Measurements from ENCODE around the gene CDC42BPB.

The CDC42BPB gene

DNA sequence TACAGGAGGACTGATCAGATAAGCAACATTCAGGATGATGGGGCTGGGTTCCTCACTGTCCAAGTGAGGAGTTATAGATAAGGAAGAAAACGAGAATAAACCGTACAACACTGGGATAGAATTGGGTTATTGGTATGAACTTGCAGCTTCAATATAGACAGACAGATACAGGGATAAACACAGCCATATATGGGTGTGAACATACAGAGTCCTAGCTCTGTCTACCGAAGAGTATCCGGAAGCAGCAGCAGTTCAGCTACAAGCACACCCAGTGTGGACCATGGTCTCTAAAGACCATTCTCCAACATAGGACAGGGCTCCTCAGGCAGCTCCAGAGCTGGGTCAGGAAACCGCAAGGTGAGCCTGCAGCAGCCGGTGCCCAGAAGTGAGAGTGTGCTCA lies 40.8 kb downstream of the CDC42BPB start:
- no peak for DNase-seq (ENCODE audit: low read depth)

DNA sequence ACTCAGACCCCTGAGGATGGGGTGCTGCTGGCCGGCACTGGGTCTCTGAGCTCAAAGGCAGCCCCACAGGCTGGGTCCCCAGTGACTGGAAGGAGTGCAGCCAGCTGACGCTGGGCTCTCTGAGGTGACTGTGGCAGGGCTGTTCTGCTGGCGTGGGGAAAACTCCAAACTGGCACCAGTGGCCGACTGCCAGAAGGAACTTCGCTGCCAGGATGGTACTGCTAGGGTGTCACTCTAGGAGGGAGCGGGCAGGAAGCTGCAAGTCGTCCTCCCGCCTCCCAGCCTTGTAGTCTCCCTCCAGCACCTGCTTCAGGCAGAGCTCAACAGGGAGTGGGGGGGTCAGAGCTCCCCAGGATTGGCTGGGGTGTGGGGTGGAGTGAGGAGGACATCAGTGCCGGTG lies 41.3 kb downstream of the CDC42BPB start:
- DNase-seq (ENCODE audit: low read depth): no peak

DNA sequence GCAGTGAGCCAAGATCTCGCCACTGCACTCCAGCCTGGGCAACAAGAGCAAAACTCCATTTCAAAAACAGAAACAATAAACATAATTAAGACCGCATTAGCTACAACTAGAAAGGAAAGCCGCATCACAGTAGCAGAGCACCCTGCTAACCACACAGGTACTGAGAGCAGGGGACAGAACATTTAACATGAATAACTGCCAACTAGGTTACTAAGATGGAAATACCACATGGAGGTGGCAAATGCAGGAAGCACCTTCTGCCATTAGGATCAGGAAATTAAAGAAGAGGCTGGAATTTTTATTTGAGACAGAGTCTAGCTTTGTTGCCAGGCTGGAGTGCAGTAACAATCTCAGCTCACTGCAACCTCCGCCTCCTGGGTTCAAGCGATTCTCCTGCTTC lies 41.9 kb downstream of the CDC42BPB start:
- DNase-seq (ENCODE audit: low read depth): no peak

DNA sequence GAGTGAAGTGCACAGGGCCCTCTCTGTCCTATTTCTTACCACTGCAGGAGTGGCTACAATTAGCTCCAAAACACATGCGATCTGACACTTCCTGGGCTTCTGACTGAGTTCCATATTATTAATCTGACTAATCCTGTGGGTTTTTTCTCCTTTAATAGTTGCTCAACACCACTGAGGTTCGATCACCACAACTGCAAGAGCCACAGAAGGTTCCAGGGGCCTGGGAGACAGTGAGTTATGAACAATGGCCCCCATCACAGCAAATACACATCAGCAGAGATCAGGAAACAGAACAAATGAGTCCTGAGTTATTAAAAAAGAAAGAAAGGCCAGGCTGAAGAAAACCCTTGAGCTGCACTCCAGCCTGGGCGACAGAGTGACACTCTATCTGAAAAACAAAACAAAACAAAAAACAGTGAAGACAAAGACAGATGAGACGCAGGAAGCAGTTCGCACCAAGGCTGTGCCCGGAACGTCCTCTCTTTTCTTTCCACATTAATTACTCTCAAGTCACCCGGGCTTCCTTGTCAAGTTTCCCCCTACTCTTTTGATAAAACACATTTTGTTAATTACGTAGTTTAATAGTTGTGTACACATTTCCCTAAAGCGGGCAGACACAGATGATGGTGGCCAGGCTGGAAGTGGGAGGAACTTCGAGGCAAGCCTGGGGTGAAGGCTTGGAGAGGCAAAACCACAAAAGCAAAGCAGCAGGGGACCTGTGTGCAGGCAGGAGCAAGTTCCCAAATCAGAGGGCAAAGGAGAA lies 42.7 kb downstream of the CDC42BPB start:
- DNase-seq (ENCODE audit: low read depth): no peak

DNA sequence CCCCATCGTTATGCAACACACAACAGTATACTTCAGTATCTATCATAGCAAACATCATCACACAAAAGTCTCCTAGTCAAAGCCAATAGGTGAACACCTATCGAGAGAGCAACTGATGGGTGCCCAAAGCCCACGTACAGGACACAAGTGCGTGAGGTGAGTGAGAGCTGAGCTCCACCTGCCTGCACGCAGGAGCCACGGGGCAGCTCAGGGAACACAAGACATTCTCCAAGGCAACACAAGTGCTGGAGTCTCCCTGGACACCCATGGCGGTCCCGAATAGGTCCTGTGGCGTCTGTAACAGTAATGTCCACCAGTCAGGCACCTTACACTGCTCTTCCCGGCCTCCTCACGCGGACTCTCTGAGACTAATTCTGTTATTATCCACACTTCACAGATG lies 44.3 kb downstream of the CDC42BPB start:
- DNase-seq (ENCODE audit: low read depth): no peak

DNA sequence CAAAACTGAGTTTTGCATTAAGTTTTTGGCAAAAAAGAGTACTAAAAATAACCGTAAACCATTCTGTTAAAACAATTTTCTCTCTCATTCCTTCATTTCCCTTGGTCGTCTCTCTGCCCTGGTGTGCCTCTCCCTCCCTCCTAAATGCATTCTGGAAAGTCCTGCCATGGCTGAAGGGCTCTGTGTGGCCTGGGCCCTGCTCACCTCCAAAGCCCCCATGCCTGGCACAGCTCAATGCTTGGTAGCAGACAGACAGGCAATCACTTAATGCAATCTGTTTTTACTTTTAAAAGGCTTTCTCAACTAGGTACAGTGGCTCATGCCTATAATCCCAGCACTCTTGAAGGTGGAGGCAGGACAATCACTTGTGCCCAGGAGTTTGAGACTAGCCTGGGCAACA lies 47.8 kb downstream of the CDC42BPB start:
- no peak for DNase-seq (ENCODE audit: low read depth)

DNA sequence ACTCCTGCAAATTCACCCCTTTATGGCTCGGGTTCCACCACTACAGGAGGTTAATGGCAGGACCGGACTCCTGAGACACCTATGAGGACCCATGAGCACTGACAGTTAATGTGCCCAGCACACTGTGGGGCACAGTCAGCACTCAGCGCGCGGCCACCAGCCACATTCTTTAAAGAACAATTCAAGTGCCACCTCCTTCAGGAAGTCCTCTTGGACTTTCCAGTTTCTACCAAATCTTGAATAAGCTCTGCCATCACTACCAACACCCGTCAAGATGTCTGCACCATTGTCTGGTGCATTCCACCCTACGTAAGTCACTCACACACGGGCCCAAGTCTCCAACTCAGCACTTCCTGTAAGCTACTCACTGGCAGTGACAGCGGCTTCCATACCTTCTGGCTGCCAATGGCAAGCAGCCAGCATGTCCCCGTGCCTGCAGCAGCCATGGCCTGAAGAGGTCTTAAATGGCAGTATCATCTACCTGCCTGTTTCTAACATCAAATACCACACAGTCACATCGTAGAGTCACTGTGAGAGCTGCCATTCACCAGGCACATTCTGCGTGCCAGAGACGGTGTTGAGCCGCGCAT lies 48.5 kb downstream of the CDC42BPB start:
- DNase-seq (ENCODE audit: low read depth): no peak

DNA sequence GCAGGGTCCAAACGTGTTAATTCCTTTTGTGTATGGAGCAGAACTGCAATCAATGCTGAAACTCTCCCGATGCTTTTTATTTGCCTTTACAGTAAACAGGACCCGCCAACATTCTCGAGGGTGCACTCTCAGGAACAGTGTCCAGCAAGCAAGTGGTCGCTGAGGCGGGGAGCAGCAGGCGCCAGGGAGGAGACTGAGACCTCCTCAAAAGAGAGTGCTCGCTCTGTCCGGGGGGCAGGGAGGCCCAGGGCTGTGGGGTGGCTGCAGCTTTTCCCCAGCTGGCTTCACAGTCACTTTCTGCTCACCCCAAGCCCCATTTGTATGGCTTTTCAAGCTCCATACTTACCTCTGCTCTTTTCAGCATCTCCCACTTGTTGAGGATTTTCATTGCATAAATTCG lies 49.2 kb downstream of the CDC42BPB start:
- DNase-seq (ENCODE audit: low read depth): no peak

DNA sequence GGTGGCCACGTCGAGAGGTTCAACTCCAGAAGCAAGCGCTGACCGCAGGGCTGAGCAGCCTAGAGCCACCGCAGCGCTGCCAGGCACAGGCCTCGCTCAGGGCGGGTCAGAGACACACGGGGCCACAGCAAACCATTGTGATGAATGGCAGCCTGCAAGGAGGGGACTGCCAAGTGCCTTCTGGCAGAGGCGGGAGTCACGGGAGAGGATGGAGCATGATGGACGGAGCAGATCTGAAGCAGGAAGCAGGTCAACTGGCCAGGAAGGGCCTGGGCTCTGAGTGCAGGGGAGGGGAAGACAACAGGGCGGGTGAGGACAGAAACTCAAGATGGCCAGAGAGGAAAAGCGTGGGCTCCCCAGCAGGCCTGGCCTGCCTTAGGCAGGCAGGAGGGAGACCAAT lies 49.8 kb downstream of the CDC42BPB start:
- DNase-seq (ENCODE audit: low read depth): no peak

DNA sequence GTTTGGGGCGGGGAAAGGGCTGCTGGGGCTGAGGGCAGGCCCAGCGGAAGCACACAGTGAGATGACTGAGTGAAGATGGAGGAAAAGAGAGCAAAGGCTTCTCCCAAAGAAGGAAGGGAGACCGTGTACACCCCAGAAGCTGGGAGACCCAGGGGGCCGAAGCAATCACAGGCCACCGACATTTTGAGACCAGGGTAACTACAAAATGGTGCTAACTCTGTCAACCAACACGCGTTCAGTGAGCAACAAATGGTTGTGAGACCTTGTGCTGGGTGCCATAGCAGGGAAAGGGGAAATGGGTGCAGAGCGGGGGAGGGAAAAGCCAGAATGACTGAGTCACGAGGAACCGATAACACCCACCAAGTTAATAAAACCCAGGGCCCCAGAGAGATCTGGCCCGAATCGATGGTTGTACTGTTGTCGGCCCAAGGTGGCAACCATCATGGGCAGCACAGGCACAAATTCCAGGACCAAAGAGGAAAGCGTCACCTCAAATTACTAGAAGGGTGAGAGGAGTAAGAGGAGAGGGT lies 50.3 kb downstream of the CDC42BPB start:
- DNase-seq (ENCODE audit: low read depth): no peak

DNA sequence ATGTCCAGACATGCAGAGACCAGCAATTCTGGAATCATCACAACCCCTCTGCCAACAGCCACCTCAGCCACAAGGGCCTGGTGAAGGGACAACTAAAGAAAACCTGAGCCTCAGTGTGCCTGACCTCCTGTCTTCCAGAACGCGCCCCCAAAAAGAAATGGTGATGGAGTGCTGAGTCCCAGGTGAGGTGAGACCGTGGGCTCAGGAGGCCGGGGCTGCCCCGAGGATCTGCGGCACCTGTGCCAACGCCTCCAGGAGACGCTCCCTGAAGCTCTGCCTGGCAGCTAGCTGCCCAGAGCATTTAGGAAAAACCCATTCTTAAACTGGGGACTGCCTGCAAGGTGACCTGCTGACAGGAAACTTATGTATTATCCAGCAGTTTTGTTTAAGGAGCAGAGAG lies 51.2 kb downstream of the CDC42BPB start:
- DNase-seq (ENCODE audit: low read depth): no peak

DNA sequence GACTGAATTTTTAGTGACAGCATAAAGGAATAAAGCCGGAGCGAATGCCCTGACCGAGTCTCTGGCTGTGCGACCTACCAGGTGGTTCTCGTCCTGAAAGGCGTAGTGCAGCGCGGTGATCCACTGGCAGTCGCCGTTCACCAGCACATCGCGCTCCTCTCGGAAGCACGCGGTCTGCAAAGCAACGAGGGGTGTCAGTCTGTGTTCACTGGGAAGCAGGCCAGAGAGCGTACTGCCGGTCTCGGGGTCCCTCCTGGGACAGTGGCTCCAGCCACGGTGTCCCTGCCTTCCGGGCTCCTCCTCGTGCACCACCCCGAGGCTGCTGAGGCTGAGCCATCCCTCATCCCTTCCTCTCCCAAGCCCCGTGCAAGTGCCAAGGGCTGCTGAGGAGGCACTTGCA lies 53.5 kb downstream of the CDC42BPB start:
- no peak for DNase-seq (ENCODE audit: low read depth)

DNA sequence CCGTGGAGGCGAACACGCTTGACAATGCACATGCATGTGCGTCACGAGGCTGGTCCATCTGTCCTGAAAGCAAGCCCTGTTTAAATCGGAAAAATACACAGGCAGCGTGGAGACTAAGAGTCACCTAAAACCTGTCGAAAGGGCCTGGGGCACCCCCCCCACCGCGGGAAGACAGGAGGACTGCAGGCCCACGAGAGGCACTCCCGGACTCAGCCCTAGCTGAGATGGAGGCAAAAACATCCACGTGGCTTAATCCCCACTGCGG lies 54.1 kb downstream of the CDC42BPB start:
- no peak for DNase-seq (ENCODE audit: low read depth)

DNA sequence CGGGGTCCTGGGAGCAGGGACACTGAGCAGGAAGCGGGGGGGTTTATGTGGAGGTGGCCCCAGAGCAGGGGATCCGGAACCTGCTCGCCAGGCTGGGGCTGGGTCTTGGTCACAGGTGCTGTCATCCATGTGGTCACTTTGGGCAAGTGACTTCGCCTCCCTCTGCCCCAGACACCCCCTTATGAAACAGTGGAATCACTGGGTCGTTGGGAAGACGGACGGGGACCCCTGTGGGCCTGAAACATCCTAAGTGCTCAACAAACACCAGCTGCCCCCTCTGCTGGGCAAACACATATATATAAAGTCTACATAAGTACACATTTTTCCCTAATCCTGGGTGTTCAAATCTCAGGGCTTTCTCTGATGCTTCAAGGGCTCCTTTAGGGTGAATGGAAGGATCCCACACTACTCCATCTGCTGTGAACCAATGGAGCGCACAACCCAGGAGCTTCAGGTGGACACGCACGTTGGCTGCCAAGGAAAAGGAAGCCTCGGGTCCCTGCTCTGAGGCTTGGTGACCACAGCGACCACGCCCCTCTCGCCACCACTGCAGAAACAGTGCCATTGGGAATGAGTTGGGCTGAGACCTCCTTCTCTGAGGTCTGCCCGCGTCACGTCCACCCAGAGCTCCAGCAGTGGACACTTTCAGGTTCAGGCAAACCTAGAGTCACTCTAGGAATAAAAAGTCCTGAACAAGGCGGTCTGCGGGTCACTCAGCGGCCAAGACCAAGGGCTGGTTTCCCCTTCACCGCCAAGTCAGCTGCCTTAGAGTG lies 54.6 kb downstream of the CDC42BPB start:
- no peak for DNase-seq (ENCODE audit: low read depth)

DNA sequence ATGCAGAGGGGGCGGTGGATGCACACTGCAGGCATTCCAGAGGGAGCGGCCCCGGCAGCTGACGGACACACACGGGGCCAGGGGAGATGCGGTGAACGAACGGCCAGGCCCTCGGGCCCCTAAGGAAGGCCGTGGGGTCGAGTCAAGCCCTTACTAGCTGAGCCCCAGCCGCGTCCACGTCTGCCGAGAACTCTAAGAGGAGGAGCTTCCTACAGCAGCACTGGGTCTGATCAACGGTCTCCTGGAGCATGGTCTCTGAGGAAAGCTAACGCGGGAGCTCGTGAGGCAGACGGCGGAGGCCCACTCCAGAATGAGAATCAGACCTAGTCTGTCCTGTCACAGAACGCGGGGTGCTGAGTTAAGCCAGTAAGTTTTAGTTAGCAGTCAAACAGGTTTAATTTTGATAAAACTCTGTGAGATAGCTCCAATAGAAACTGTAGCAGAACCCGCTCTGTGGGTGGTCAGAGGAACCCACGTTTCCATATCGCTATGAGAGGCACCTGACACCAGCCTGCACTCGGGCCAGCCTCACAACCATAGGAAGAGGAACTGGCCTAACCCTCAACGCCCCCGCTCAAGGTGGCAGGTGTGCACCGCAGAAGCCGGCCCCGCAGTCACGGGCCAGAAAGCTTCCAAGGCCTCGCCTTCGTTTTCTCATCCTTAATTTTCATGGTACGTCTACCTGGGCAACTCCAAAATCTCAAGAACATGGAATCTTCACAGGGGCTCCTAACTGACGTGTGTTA lies 55.5 kb downstream of the CDC42BPB start:
- no peak for DNase-seq (ENCODE audit: low read depth)

DNA sequence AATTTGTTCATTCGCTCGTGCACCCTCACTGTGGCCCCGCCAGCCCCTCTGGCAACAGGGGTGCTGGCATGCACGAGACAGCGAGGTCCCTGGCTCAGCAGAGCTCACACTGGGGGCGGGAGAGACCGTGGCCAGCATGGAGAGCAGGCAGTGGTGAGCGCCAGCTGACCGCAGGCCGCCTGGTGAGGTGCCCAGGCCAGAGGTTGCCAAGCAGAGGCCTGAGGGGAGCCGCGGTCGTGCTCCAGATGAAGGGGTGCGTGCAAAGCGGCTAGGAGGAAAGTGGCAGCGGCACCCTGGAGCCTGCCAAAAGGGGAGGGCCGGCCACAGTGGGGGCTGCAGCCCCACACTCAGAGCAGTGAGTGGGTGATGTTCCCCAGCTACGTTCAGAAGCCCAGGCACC lies 56.1 kb downstream of the CDC42BPB start:
- no peak for DNase-seq (ENCODE audit: low read depth)

DNA sequence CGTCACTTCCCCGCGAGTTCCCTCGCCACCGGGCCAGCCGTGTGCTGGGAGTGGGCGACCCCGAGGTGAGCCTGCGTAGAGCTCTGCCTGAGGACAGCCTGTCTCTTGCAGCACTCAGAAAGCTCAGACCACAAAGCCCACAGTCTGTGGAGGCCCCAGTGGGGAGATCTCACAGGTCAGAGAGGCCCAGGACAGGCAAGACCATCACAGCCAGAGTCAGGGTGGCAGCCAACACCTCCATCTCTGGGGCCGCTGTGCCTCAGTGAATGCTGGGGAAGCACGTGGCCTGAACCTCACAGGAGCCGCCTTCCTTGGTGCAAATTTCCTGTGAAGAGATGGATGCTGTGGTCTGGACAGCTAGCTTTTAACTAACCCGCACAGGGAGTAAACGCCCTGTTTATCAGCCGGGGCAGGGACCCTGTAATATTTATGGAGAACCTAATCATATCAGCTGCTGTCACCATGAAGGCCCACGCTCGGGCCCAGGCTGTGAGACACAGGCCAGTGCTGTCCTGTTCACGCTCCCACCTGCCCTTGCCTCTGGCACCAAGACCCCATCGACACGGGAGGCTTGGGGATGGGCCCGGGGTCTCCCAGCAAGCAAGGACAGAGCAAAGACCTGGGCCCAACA lies 56.9 kb downstream of the CDC42BPB start:
- DNase-seq (ENCODE audit: low read depth): no peak

DNA sequence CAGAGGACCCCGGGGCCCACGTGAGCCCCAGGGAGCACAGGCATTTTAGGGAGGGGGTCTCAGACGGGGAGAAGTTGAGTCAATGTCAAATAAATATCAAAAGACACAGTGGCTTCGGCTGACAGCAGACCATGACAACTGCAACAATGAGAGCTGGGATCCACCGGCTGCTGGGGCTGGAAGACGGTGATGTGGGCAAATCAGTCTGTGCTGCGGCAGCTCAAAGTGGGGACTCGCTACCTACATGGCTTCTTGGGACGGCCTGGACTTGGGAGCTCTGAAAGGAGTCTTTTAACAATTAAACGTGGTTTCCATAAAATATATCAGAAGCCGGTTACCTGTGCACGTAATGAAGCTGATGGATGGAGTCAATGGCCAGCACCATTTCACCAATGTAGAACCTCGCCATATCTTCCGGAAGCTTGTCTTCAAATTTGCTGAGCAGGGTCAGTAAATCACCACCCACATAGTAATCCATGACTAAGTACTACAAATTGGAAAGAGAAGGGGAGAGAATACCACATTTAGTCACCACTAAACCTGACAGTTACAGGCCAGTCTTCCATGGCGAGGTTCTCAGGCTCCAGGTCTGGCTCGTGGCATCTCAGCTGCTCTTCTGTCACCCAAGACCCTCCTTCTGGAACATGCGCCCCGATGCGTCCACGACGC lies 58.0 kb downstream of the CDC42BPB start:
- no peak for DNase-seq (ENCODE audit: low read depth)

DNA sequence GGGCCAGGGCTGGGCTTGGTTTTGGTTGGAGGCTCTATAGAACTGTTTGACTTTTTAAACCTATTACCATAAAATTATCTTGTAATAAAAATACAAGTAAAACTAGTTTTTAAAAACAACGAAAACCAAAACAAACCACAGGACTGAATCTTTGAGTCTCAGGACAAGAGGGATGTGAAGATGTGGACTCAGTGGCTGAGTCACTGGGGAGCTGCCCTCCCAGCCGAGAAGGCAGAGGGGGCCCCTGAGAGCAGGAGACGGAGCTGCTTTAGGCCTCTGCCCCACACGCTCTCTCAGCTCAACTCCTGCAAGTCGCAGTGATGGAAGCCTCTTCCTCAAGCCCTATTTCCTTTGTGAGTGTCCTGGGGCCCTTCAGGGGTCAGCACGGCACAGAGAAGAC lies 59.0 kb downstream of the CDC42BPB start:
- DNase-seq (ENCODE audit: low read depth): no peak

DNA sequence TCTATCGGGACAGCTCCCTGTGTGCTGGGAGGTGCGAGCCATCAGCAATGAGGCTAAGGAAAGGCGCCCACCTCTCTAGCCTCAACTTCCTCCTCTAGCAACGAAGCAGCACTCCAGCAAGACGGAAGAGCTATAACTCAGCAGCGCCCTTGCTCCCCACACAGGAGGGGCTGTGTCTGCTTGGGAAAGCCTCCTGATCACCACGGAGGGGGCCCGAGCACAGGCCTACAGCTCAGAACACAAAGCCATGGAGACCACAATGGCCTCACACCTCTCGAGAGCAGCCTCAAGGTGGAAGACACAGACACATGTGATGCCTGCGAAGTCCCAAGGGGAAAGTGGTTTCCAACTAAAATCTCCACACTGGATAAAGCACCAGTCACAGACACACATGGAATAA lies 60.4 kb downstream of the CDC42BPB start:
- no peak for DNase-seq (ENCODE audit: low read depth)

DNA sequence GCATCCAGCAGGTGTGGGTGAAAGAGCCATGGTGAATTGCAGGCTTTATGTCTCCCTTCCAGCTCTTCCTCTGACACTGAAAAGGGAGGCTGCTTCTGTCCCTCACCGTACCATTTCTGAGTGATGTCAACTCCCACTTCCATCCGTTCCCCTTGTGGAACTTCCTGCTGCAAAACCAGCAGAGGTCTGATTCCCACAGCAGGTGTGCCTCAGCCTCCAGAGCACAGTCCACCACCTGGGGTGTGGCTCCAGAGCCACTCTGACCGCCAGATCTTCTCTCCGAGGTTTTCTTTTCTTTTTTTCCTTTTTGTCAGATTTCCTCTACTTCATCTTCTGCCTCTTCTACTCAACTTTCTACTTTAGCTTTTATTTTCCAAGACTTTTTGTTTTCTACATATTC lies 62.7 kb downstream of the CDC42BPB start:
- DNase-seq (ENCODE audit: low read depth): no peak

DNA sequence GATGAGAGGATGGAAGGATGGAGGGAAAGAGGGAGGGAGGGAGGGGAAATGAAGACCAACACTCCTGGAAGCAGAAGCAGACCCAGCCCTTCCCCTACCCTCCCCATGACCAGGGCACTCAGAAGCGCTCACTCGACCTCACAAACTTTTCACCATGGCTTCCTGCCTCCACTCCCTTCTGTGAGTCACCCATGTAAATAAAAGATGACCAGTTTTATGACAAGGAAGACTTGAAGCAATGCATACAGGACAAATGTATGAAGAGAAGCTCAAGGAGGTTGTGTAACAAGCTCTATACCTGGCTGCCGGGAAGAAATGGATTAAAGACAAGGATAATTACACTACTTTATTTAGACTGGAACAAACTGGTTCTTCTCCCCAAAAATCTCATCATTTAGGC lies 63.8 kb downstream of the CDC42BPB start:
- no peak for DNase-seq (ENCODE audit: low read depth)

Data from HS-27A (cell line).